ENCODE results near the gene PER3. TPM values are rescaled to one million over a fixed set of nuclear protein-coding genes. Genes with fewer than 3 reads are reported as not detected.

Gene PER3
- polyA plus RNA-seq, 2 of the 4 experiments (the other 2 are of a cell fraction) = 1.9 to 3.7 TPM

GRCh38 chr1:7821282-7821681 is 37.2 kb downstream of the PER3 start:
- DNase-seq (ENCODE audit: low read depth in 1 of 2, low spot score in 1 of 2) = no peak
- FAIRE-seq = no peak
- no peak overlapping the region for H3K4me2 ChIP-seq
- no peak overlapping the region for H3K27ac ChIP-seq
- ChIA-PET CTCF (interaction anchor here (0.7 to 1.0 kb wide), 2 partner anchors 14 to 16 kb away, joined by 3 to 4 read pairs; no protein-coding TSS in a partner anchor), POLR2A (no interaction called here)
- 73% methylated on average over 3 of the region's 3 CpGs for WGBS (ENCODE audit: missing lambda C conversion rate)
- no peaks in the 10 kb centered on the region for H3K9me3 ChIP-seq
- no peaks in the 10 kb centered on the region for H3K4me1 ChIP-seq
- TF ChIP-seq HMGXB4 (CRISPR knock-in tag; IDR thresholded peaks at IDR 0.05; ENCODE audit: borderline replicate concordance) (no peak), FOSL2 (IDR thresholded peaks at IDR 0.05) (no peak), FOSL2 (CRISPR knock-in tag; IDR thresholded peaks at IDR 0.05) (no peak), PHF8 (IDR thresholded peaks at IDR 0.05; ENCODE audit: borderline replicate concordance, low read depth) (no peak), ZNF302 (CRISPR knock-in tag; IDR thresholded peaks at IDR 0.05) (no peak), POLR2AphosphoS2 (conservative IDR thresholded peaks at IDR 0.05; ENCODE audit: low read length) (no peak), MAFK (IDR thresholded peaks at IDR 0.05; ENCODE audit: partially characterized antibody) (no peak), JUN (IDR thresholded peaks at IDR 0.05) (no peak), CHD2 (IDR thresholded peaks at IDR 0.05; ENCODE audit: low read length, partially characterized antibody) (no peak), NR3C1 (IDR thresholded peaks at IDR 0.05) (no peak), PBX3 (IDR thresholded peaks at IDR 0.05) (no peak), EHF (CRISPR knock-in tag; IDR thresholded peaks at IDR 0.05) (no peak), HDAC2 (IDR thresholded peaks at IDR 0.05) (no peak), JUNB (IDR thresholded peaks at IDR 0.05) (no peak), MAZ (IDR thresholded peaks at IDR 0.05; ENCODE audit: borderline replicate concordance, low read depth, low read length) (no peak), ATOH8 (CRISPR knock-in tag; IDR thresholded peaks at IDR 0.05; ENCODE audit: low read depth) (no peak), E2F6 (IDR thresholded peaks at IDR 0.05; ENCODE audit: borderline replicate concordance, low read depth) (no peak), ZC3H11A (IDR thresholded peaks at IDR 0.05) (no peak), HOXB13 (CRISPR knock-in tag; IDR thresholded peaks at IDR 0.05; ENCODE audit: low read depth) (no peak), USF2 (IDR thresholded peaks at IDR 0.05) (no peak), CEBPB (IDR thresholded peaks at IDR 0.05) (no peak)
- no peak overlapping the region for H3K4me3 ChIP-seq
- no peak for ATAC-seq

GRCh38 chr1:7824701-7825100 is 40.6 kb downstream of the PER3 start:
- DNase-seq (ENCODE audit: low read depth in 1 of 2, low spot score in 1 of 2) (no peak), ATAC-seq (no peak), FAIRE-seq (no peak)
- Histone ChIP-seq H3K4me1 (no peaks in the 10 kb centered on the region), H3K4me2 (no peak overlapping the region), H3K27ac (no peak overlapping the region), H3K9me3 (no peaks in the 10 kb centered on the region), H3K4me3 (no peak overlapping the region)
- ChIA-PET POLR2A (no interaction called here), CTCF (interaction anchor here (0.6 kb wide), 1 partner anchor 1624 kb away, joined by 4 read pairs; no protein-coding TSS in a partner anchor)
- 88% methylated on average over 8 of the region's 8 CpGs for WGBS (ENCODE audit: missing lambda C conversion rate)
- TF ChIP-seq HOXB5 (CRISPR knock-in tag; IDR thresholded peaks at IDR 0.05) (no peak), RFX5 (IDR thresholded peaks at IDR 0.05) (no peak), FOSL2 (IDR thresholded peaks at IDR 0.05) (no peak), FOSL2 (CRISPR knock-in tag; IDR thresholded peaks at IDR 0.05) (no peak), EHMT2 (IDR thresholded peaks at IDR 0.05; ENCODE audit: low read depth) (no peak), RNF2 (IDR thresholded peaks at IDR 0.05; ENCODE audit: borderline replicate concordance, low read depth) (no peak), MAZ (IDR thresholded peaks at IDR 0.05; ENCODE audit: borderline replicate concordance, low read depth, low read length) (no peak), NR3C1 (IDR thresholded peaks at IDR 0.05) (no peak), CEBPB (IDR thresholded peaks at IDR 0.05) (no peak)
